Psoas muscle (tissue), 8 donors: Measurements from ENCODE around the gene BRF1. TPM values are rescaled to one million over a fixed set of nuclear protein-coding genes. Genes with fewer than 3 reads are reported as not detected.

ENCODE experiments used
- ATAC-seq, 4 donors: fragments of 200-7000 bp; cut with Tn5 transposase; one replicate each; pipeline ENCODE4 v1.9.1; 2020; ENCODE audit warnings: moderate library complexity in 3 of 4, mild to moderate bottlenecking in 2 of 4
- DNase-seq, 2 donors: peaks; one replicate each; pipeline ENCODE4 v3.0.0-alpha.2; 2020
- H3K27ac ChIP-seq: fragments of 200-600 bp; one replicate; pipeline ENCODE4 v1.8.0; 2022
- H3K27me3 ChIP-seq, 3 donors: fragments of 200-600 bp in 1 of 3; one replicate each; pipeline versions ENCODE4 v1.6.1 to v1.8.0; 2013 to 2022; ENCODE audit warnings: low read length in 2 of 3, mild to moderate bottlenecking in 2 of 3, moderate library complexity in 1 of 3; ENCODE audit not compliant: insufficient read depth in 3 of 3
- H3K36me3 ChIP-seq, 2 donors: fragments of 200-600 bp in 1 of 2; one replicate each; pipeline versions ENCODE4 v1.6.1 to v1.8.0; 2013 to 2022; ENCODE audit warnings: low read depth in 1 of 2, mild to moderate bottlenecking in 1 of 2, moderate library complexity in 1 of 2; ENCODE audit not compliant: insufficient read depth in 1 of 2
- H3K4me1 ChIP-seq: fragments of 200-600 bp; one replicate; pipeline ENCODE4 v1.8.0; 2022
- H3K4me3 ChIP-seq: fragments of 200-600 bp; one replicate; pipeline ENCODE4 v1.8.0; 2022; ENCODE audit warnings: mild to moderate bottlenecking
- H3K9me3 ChIP-seq: fragments of 200-600 bp; one replicate; pipeline ENCODE4 v1.8.0; 2022
- CTCF ChIP-seq: fragments of 200-600 bp; IDR thresholded peaks from one replicate; pipeline ENCODE4 v1.8.0; 2022; ENCODE audit warnings: antibody characterized with exemption
- WGBS, 3 donors: extraction: QIAGEN DNeasy Blood & Tissue Kit; methylation state at CpG; one replicate each; pipeline versions ENCODE4 v1.1.6 to v1.1.7; 2013; 5-methylcytosine and 5-hydroxymethylcytosine counted together
- intact Hi-C, 2 donors: fragments of 100-400 bp; cut with DNase I; formaldehyde crosslinking; loops; one replicate each; pipeline versions ENCODE4 v1.11.0 to v1.14.2; 2022
- polyA plus RNA-seq, 3 donors: library from polyadenylated mRNA; stranded (reverse); fragments of 200-250 nt; gene quantifications; one replicate each; pipeline ENCODE4 v1.2.3, GENCODE V29; 2013
- total RNA-seq, 4 donors: library from RNA; stranded (reverse); fragmentation: NEBNext Ultra II Directional in 2 of 4; extraction: Animal tissue kit (Norgen Biotek cat#: 25700) in 2 of 4; gene quantifications; one replicate each; pipeline versions ENCODE4 v1.2.1 to v1.2.4, GENCODE V29; 2021 to 2023
- donor health status: healthy with polysubstance abuse.
- donor health status: DM: no; HTN: no; CAD: no; lungs with moderate emphysema.
- donor health status: Bipolar disorder and iron deficiency.
- donor health status: healthy.
- donor health status: DM: yes; HTN: yes; CAD: no.
- donor health status: DM: no; HTN: no; CAD: no.
- donor health status: DM: no; HTN: no; CAD: no.
- donor health status: DM: yes; HTN: yes; CAD: no.

BRF1 gene
- total and polyA plus RNA-seq, 7 donors = 12.9 to 26.2 (median 17.1) TPM

- no peak overlapping the region for H3K4me3 ChIP-seq
- H3K9me3 ChIP-seq = no peaks in the 10 kb centered on the region
- no peak for TF ChIP-seq CTCF
- 78 to 97% (median 96%) methylated on average over 10 of the region's 10 CpGs for WGBS, 3 donors
- peaks cover 0 to 9% of the 10 kb centered on the region in 2 donors for H3K36me3 ChIP-seq
- H3K4me1 ChIP-seq = peaks cover 16% of the 10 kb centered on the region
- intact Hi-C loops = no loop called here
- no peaks in the 10 kb centered on the region for H3K27me3 ChIP-seq
- ATAC-seq (no peak), DNase-seq (no peak)
- H3K27ac ChIP-seq = no peak overlapping the region
These were observed 56.5 kb downstream of the BRF1 start for GRCh38 chr14:105244334-105244733.

GRCh38 chr14:105241641-105242040, 59.2 kb downstream of the BRF1 start:
- Histone ChIP-seq H3K4me3 (no peak overlapping the region), H3K27ac (no peak overlapping the region), H3K9me3 (no peaks in the 10 kb centered on the region), H3K4me1 (peaks cover 5% of the 10 kb centered on the region), H3K36me3 (peaks cover 0 to 5% of the 10 kb centered on the region in 2 donors), H3K27me3 (no peaks in the 10 kb centered on the region)
- ATAC-seq = peak in 1 of 4 donors; percentile 37
- DNase-seq = no peak
- intact Hi-C loops = no loop called here
- TF ChIP-seq CTCF = no peak
- WGBS, 3 donors = 87 to 97% (median 96%) methylated on average over 19 of the region's 19 CpGs

DNA sequence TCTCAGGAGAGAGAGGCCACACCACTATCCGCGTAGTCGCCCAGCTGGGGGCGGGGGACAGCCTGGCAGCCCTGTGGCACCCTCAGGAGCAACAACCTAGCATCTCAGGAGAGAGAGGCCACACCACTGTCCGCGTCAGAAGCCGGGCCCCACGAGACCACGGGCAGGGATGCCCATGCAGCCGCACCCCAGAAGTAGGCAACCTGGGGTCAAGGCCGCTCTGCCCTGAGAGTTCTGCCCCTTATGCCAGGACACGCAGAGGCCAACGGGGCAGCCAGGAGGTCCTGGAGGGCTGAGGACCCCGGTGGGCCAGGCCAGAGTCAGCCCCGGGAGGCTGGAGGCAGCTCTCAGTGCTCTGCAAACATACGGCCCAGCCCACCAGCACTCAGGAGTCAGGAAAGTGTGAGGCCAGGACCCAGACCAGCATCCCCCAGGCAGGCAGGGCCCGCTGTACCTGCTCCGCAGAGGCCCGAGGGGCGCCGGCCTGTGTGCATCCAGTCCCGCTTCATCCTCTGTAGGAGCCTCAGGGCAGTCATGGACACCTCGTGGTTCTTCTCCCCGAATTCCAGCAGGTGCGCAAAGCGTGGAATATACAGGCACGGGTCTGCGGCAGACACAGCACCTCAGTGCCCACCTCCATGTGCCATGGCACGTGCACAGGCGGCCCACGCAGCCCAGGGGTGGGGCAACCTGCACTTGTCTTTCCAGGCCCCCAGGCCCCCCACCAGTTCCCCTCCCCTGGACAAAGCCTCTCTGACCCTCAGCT, 59.8 kb downstream of the BRF1 start:
- Histone ChIP-seq H3K27ac (no peak overlapping the region), H3K36me3 (peaks cover 0 to 5% of the 10 kb centered on the region in 2 donors), H3K4me1 (peaks cover 5% of the 10 kb centered on the region), H3K4me3 (no peak overlapping the region), H3K9me3 (no peaks in the 10 kb centered on the region), H3K27me3 (no peaks in the 10 kb centered on the region)
- no peak for DNase-seq
- TF ChIP-seq CTCF = no peak
- peak in 1 of 4 donors; percentile 35 for ATAC-seq
- 93 to 97% (median 95%) methylated on average over 27 of the region's 31 CpGs for WGBS, 3 donors
- intact Hi-C loops = no loop called here

- H3K36me3 ChIP-seq = peaks cover 0 to 41% of the 10 kb centered on the region in 2 donors
- no peak overlapping the region for H3K27ac ChIP-seq
- no peaks in the 10 kb centered on the region for H3K9me3 ChIP-seq
- no peak overlapping the region for H3K4me3 ChIP-seq
- no peak for ATAC-seq
- DNase-seq = no peak
- TF ChIP-seq CTCF = no peak
- no peaks in the 10 kb centered on the region for H3K27me3 ChIP-seq
- intact Hi-C loops = no loop called here
- WGBS, 3 donors = 89 to 92% (median 92%) methylated on average over 17 to 18 of the region's 18 CpGs
- H3K4me1 ChIP-seq = no peaks in the 10 kb centered on the region
These were observed 71.6 kb downstream of the BRF1 start for GRCh38 chr14:105229099-105229655.
